ENCODE results near the gene PTPRK. TPM values are rescaled to one million over a fixed set of nuclear protein-coding genes. Genes with fewer than 3 reads are reported as not detected.

The PTPRK gene
- total RNA-seq, 1 experiment from 2014 or later = 34.2 TPM

- TF ChIP-seq CEBPB (IDR thresholded peaks at IDR 0.05; ENCODE audit: low read depth) = 0 out of 2 replicates have a peak, but pooled peaks have one; percentile 24
- no peak for TF ChIP-seq REST (IDR thresholded peaks at IDR 0.05; ENCODE audit: low read depth)
- TF ChIP-seq SIN3A (IDR thresholded peaks at IDR 0.05; ENCODE audit: low read depth) = no peak
- no peak for TF ChIP-seq POLR2AphosphoS5 (IDR thresholded peaks at IDR 0.05; ENCODE audit: low read depth, low read length)
- peak; percentile 73 for TF ChIP-seq JUND (IDR thresholded peaks at IDR 0.05)
- TF ChIP-seq RAD21 (IDR thresholded peaks at IDR 0.05; ENCODE audit: low read depth) = no peak
- TF ChIP-seq EZH2 (IDR thresholded peaks at IDR 0.05) = no peak
Observed at GRCh38 chr6:127938701-127939100, 581.7 kb downstream of the PTPRK start (continued).

GRCh38 chr6:127937747-127938146 is 582.7 kb downstream of the PTPRK start:
- Histone ChIP-seq H3K79me2 (ENCODE audit: insufficient read depth, low read length) (no peaks in the 10 kb centered on the region), H2AFZ (ENCODE audit: low read depth, low read length, poor library complexity, severe bottlenecking) (peak overlapping the region; percentile 98), H3K9ac (ENCODE audit: low read length) (no peak overlapping the region), H3K27me3 (ENCODE audit: insufficient read depth, low read length) (no peaks in the 10 kb centered on the region), H3K4me3 (replicated peaks in 1 of 2; ENCODE audit: low read depth in 1 of 2, low read length in 2 of 2) (no peak overlapping the region), H3K4me1 (ENCODE audit: control insufficient read depth in 1 of 2, insufficient read depth in 2 of 2, low read length in 2 of 2) (peaks cover 7 to 13% of the 10 kb centered on the region in 2 experiments; a peak in 3 of 4 replicates), H3K9me3 (ENCODE audit: control insufficient read depth in 1 of 2, insufficient read depth in 1 of 2, low read depth in 1 of 2, low read length in 2 of 2) (peaks cover 0 to 5% of the 10 kb centered on the region in 2 experiments; a peak in 1 of 4 replicates), H3K36me3 (ENCODE audit: control insufficient read depth in 1 of 2, insufficient read depth in 2 of 2, low read length in 2 of 2) (no peaks in the 10 kb centered on the region), H3K9me2 (ENCODE audit: insufficient read depth) (no peaks in the 10 kb centered on the region), H3K4me2 (ENCODE audit: low read length) (no peak overlapping the region), H3K27ac (ENCODE audit: low read depth, low read length) (no peak overlapping the region), H4K20me1 (ENCODE audit: insufficient read depth) (no peaks in the 10 kb centered on the region)
- no peak for TF ChIP-seq SIN3A (IDR thresholded peaks at IDR 0.05; ENCODE audit: low read depth)
- TF ChIP-seq ZBTB33 (IDR thresholded peaks at IDR 0.05; ENCODE audit: extremely low read depth, insufficient replicate concordance, low read length) = no peak
- TF ChIP-seq YY1 (IDR thresholded peaks at IDR 0.05; ENCODE audit: extremely low read depth, insufficient replicate concordance, low read depth, low read length) = no peak
- BruUV-seq (replicated peaks) = no TSS peak
- intact Hi-C loops (cut with micrococcal nuclease) = no loop called here
- POLR2A ChIA-PET = no interaction called here
- CTCF ChIA-PET = no interaction called here
- DNase-seq (ENCODE audit: low read depth, low spot score) (no peak), ATAC-seq (no peak)
- RAD21 ChIA-PET (ENCODE audit: low non-redundant PET in 1 of 2, low total read pairs in 2 of 2, uncharacterized antibody in 2 of 2, unreplicated experiment in 2 of 2) = no interaction called here
